ENCODE measurements around the gene SELP. TPM values are rescaled to one million over a fixed set of nuclear protein-coding genes. Genes with fewer than 3 reads are reported as not detected.
A peak's percentile ranks its signal among the peaks of the same experiment; 100 is the strongest.
"Not testable (repeated sequence)": the region's sequence is repeated elsewhere in the genome, so short reads cannot be mapped to it uniquely, and the experiment has no call there.

SELP gene
- total and polyA plus RNA-seq, 4 donors, result 1.7 to 8.1 (median 2.4) TPM

DNA sequence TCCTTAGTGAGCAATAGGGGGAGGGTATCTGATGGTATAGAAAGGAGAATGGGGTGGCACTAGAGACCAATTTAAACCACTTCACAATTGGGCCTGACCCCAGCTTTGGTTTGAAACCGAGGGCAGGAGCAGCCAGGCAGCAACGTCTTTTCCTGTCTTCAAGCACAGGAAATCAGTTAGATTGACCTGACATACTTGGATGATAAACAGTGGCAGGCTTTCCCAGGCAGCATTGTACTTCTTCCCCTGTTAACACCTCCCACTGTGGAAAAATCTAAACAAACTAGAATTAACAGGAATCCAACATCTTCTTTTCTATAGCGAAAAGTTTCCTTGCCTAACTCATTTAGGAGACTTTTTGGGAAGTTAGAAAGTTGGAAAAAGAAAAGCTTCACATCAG lies 40.9 kb upstream of the SELP start:
- H3K9me3 ChIP-seq (ENCODE audit: control insufficient read depth in 4 of 4, low read length in 3 of 4), result no peaks in the 10 kb centered on the region
- TF ChIP-seq, protein P1, sequence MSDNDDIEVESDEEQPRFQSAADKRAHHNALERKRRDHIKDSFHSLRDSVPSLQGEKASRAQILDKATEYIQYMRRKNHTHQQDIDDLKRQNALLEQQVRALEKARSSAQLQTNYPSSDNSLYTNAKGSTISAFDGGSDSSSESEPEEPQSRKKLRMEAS (IDR thresholded peaks at IDR 0.05), result no peak
- TF ChIP-seq YY1 (IDR thresholded peaks at IDR 0.05), result no peak
- no peak for TF ChIP-seq FOXA1 (IDR thresholded peaks at IDR 0.05)
- no peak for TF ChIP-seq TAF1 (conservative IDR thresholded peaks at IDR 0.05)
- TF ChIP-seq NR2F2 (IDR thresholded peaks at IDR 0.05), result peak; percentile 31
- H3K4me3 ChIP-seq (ENCODE audit: low read depth in 1 of 3, low read length in 3 of 3), result no peak overlapping the region
- DNase-seq (ENCODE audit: low spot score), result no peak
- no peak overlapping the region for H3K27ac ChIP-seq (ENCODE audit: low read depth in 1 of 2, low read length in 2 of 2)
- no peaks in the 10 kb centered on the region for H3K4me1 ChIP-seq (ENCODE audit: control insufficient read depth in 4 of 4, insufficient read depth in 4 of 4, low read length in 3 of 4)
- H3K27me3 ChIP-seq (ENCODE audit: control insufficient read depth in 4 of 4, insufficient read depth in 4 of 4, low read length in 3 of 4), result no peaks in the 10 kb centered on the region
- H3K36me3 ChIP-seq (ENCODE audit: control insufficient read depth in 4 of 4, insufficient read depth in 3 of 4, low read depth in 1 of 4, low read length in 3 of 4), result no peaks in the 10 kb centered on the region
- WGBS, result 52% methylated on average over 3 of the region's 3 CpGs
- no peak overlapping the region for H3K9ac ChIP-seq (ENCODE audit: low read depth in 1 of 2, low read length in 2 of 2)

- not testable (repeated sequence) for DNase-seq (ENCODE audit: low spot score); H3K27me3 ChIP-seq (ENCODE audit: control insufficient read depth in 4 of 4, insufficient read depth in 4 of 4, low read length in 3 of 4); H3K27ac ChIP-seq (ENCODE audit: low read depth in 1 of 2, low read length in 2 of 2); H3K4me1 ChIP-seq (ENCODE audit: control insufficient read depth in 4 of 4, insufficient read depth in 4 of 4, low read length in 3 of 4); H3K36me3 ChIP-seq (ENCODE audit: control insufficient read depth in 4 of 4, insufficient read depth in 3 of 4, low read depth in 1 of 4, low read length in 3 of 4); H3K4me3 ChIP-seq (ENCODE audit: low read depth in 1 of 3, low read length in 3 of 3); H3K9me3 ChIP-seq (ENCODE audit: control insufficient read depth in 4 of 4, low read length in 3 of 4); H3K9ac ChIP-seq (ENCODE audit: low read depth in 1 of 2, low read length in 2 of 2)
- 92% methylated on average over 3 of the region's 3 CpGs for WGBS
Observed at GRCh38 chr1:169670244-169670643, 40.3 kb upstream of the SELP start.

DNA sequence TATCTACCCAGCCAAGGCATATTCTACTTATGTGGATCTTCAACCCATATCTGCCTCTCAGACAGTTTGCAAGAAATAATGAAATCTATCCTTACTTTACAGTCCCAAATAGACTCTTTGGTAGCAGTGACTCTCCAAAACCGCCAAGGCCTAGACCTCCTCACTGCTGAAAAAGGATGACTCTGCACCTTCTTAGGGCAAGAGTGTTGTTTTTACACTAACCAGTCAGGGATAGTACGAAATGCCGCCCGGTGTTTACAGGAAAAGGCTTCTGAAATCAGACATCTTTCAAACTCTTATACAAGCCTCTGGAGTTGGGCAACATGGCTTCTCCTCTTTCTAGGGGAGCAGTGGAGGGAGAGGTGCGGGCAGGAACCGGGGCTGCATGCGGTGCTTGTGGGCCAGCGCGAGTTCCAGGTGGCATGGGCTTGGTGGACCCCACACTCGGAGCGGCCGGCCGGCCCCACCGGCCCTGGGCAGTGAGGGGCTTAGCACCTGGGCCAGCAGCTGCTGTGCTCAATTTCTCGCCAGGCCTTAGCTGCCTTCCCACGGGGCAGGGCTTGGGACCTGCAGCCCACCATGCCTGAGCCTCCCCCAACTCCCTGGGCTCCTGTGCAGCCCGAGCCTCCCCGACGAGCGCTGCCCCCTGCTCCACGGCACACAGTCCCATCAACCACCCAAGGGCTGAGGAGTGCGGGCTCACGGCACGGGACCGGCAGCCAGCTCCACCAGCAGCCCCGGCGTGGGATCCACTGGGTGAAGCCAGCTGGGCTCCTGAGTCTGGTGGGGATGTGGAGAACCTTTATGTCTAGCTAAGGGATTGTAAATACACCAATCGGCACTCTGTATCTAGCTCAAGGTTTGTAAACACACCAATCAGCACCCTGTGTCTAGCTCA lies 38.0 kb upstream of the SELP start:
- H3K4me3 ChIP-seq (ENCODE audit: low read depth in 1 of 3, low read length in 3 of 3); H3K4me1 ChIP-seq (ENCODE audit: control insufficient read depth in 4 of 4, insufficient read depth in 4 of 4, low read length in 3 of 4); H3K36me3 ChIP-seq (ENCODE audit: control insufficient read depth in 4 of 4, insufficient read depth in 3 of 4, low read depth in 1 of 4, low read length in 3 of 4); H3K27ac ChIP-seq (ENCODE audit: low read depth in 1 of 2, low read length in 2 of 2); H3K9me3 ChIP-seq (ENCODE audit: control insufficient read depth in 4 of 4, low read length in 3 of 4); DNase-seq (ENCODE audit: low spot score); H3K27me3 ChIP-seq (ENCODE audit: control insufficient read depth in 4 of 4, insufficient read depth in 4 of 4, low read length in 3 of 4); H3K9ac ChIP-seq (ENCODE audit: low read depth in 1 of 2, low read length in 2 of 2): not testable (repeated sequence)
- WGBS, result 91% methylated on average over 27 of the region's 28 CpGs

- H3K36me3 ChIP-seq (ENCODE audit: control insufficient read depth in 4 of 4, insufficient read depth in 3 of 4, low read depth in 1 of 4, low read length in 3 of 4); H3K27me3 ChIP-seq (ENCODE audit: control insufficient read depth in 4 of 4, insufficient read depth in 4 of 4, low read length in 3 of 4); H3K4me1 ChIP-seq (ENCODE audit: control insufficient read depth in 4 of 4, insufficient read depth in 4 of 4, low read length in 3 of 4); H3K9ac ChIP-seq (ENCODE audit: low read depth in 1 of 2, low read length in 2 of 2); H3K9me3 ChIP-seq (ENCODE audit: control insufficient read depth in 4 of 4, low read length in 3 of 4); DNase-seq (ENCODE audit: low spot score); H3K4me3 ChIP-seq (ENCODE audit: low read depth in 1 of 3, low read length in 3 of 3); H3K27ac ChIP-seq (ENCODE audit: low read depth in 1 of 2, low read length in 2 of 2): not testable (repeated sequence)
- WGBS, result 47% methylated on average over 2 of the region's 2 CpGs
Observed at GRCh38 chr1:169667227-169667639, 37.3 kb upstream of the SELP start.

GRCh38 chr1:169662680-169663079 lies 32.8 kb upstream of the SELP start:
- not testable (repeated sequence) for H3K4me3 ChIP-seq (ENCODE audit: low read depth in 1 of 3, low read length in 3 of 3); H3K36me3 ChIP-seq (ENCODE audit: control insufficient read depth in 4 of 4, insufficient read depth in 3 of 4, low read depth in 1 of 4, low read length in 3 of 4)
- WGBS, result 71% methylated on average over 8 of the region's 8 CpGs

GRCh38 chr1:169661066-169661465 lies 31.1 kb upstream of the SELP start:
- WGBS, result 90% methylated on average over 16 of the region's 16 CpGs
- H3K4me1 ChIP-seq (ENCODE audit: control insufficient read depth in 4 of 4, insufficient read depth in 4 of 4, low read length in 3 of 4); H3K27ac ChIP-seq (ENCODE audit: low read depth in 1 of 2, low read length in 2 of 2); H3K9ac ChIP-seq (ENCODE audit: low read depth in 1 of 2, low read length in 2 of 2); H3K27me3 ChIP-seq (ENCODE audit: control insufficient read depth in 4 of 4, insufficient read depth in 4 of 4, low read length in 3 of 4); DNase-seq (ENCODE audit: low spot score); H3K36me3 ChIP-seq (ENCODE audit: control insufficient read depth in 4 of 4, insufficient read depth in 3 of 4, low read depth in 1 of 4, low read length in 3 of 4); H3K4me3 ChIP-seq (ENCODE audit: low read depth in 1 of 3, low read length in 3 of 3); H3K9me3 ChIP-seq (ENCODE audit: control insufficient read depth in 4 of 4, low read length in 3 of 4): not testable (repeated sequence)

More at GRCh38 chr1:169662680-169663079, 32.8 kb upstream of the SELP start:
- not testable (repeated sequence) for H3K9ac ChIP-seq (ENCODE audit: low read depth in 1 of 2, low read length in 2 of 2); H3K9me3 ChIP-seq (ENCODE audit: control insufficient read depth in 4 of 4, low read length in 3 of 4); DNase-seq (ENCODE audit: low spot score); H3K27ac ChIP-seq (ENCODE audit: low read depth in 1 of 2, low read length in 2 of 2); H3K4me1 ChIP-seq (ENCODE audit: control insufficient read depth in 4 of 4, insufficient read depth in 4 of 4, low read length in 3 of 4); H3K27me3 ChIP-seq (ENCODE audit: control insufficient read depth in 4 of 4, insufficient read depth in 4 of 4, low read length in 3 of 4)

DNA sequence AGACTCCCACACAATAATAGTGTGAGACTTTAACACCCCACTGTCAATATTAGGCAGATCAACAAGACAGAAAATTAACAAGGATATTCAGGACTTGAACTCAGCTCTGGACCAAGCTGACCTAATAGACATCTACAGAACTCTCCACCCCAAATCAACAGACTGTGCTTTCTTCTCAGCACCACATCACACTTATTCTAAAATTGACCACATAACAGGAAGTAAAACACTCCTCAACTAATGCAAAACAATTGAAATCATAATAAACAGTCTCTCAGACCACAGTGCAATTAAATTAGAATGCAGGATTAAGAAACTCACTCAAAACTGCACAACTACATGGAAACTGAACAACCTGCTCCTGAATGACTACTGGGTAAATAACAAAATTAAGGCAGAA lies 28.9 kb upstream of the SELP start:
- not testable (repeated sequence) for H3K4me1 ChIP-seq (ENCODE audit: control insufficient read depth in 4 of 4, insufficient read depth in 4 of 4, low read length in 3 of 4); H3K9ac ChIP-seq (ENCODE audit: low read depth in 1 of 2, low read length in 2 of 2); H3K27me3 ChIP-seq (ENCODE audit: control insufficient read depth in 4 of 4, insufficient read depth in 4 of 4, low read length in 3 of 4); H3K9me3 ChIP-seq (ENCODE audit: control insufficient read depth in 4 of 4, low read length in 3 of 4); H3K36me3 ChIP-seq (ENCODE audit: control insufficient read depth in 4 of 4, insufficient read depth in 3 of 4, low read depth in 1 of 4, low read length in 3 of 4); H3K4me3 ChIP-seq (ENCODE audit: low read depth in 1 of 3, low read length in 3 of 3); H3K27ac ChIP-seq (ENCODE audit: low read depth in 1 of 2, low read length in 2 of 2); DNase-seq (ENCODE audit: low spot score)

Measured in liver (tissue), 9 donors.